HG02981 (cell line): ENCODE data around the gene TPR.

Experiments
- ATAC-seq: cut with Tn5 transposase; IDR thresholded peaks from one replicate; pipeline ENCODE4 v1.9.1; 2021; ENCODE audit warnings: mild to moderate bottlenecking, moderate library complexity; ENCODE audit not compliant: unreplicated experiment

The TPR gene

DNA sequence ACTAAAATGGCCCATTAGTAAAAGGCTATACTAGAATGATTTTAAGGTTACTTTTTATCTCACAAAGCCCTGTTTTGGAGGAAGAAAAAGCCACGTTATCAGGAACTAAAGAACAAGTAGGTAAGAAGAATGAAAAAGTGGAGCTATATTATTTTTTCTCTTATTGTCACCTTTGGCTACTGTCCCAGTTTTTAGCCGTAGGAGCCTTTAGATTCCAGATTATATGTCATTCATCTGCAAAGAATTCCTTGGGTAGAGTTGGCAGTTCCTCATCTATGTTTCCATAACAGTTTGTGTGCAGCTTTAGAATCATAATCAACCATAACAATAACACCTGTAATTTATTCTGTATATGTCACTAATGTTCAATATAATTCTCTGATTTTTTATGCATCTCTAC lies 83.8 kb downstream of the TPR start:
- ATAC-seq: no peak

DNA sequence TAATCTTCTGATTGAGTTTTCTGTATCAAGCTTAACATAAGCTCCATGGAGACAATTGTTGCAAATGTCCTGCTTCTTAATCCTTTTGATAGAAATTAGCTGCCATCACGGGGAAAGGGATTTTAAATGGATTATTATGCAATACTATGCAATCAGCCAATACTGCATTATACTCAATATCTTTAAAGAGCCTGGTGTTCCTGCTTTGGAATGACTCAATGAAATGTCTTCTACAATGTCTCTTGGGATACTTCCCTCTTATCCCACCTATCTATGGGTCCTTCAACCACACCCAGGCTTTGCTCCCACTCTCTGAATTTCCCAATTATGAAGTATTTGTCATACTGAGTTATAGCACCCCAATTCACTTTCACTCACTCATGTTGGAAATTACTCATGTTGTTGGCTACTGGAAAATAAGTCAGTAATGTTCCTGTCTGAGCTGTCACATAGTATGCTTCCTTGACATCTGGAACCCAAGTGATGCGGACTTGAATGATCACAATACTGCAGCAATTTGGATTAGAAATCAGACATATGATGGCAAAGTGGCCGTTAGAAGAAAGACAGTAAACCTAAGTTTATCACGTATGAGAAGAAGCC lies 85.0 kb downstream of the TPR start:
- ATAC-seq: no peak

DNA sequence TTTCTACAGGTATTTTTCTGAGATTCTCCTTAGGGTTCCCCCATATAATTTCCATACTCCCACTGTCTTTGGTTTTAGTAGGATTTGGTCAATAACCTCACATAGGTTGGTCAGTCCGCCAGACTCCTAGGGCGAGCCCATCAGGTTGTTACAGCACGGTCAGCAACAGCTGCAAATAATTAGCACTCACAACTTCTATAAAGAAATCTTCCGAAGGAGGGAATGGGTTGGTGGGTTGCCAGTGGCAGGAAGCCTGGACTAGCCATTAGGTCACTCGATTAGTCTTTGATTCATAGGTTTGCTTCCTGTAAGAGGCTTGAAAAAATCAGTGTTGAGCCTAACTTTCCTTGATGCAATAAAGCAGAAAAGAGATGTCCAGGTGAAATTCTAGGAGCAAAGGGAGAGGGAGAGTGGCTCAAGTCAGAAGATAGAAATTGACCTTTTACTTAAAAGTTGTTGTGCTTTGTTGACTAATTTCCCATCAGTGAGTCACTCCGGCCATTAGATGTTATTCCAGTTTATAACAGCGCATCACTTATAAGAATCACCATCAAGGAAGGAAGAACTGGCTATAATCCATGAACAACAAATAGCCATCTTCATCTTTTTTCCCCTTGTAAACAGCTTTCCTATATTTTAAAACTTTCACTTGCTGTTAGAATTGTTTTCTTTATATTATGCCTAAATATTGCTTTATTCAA lies 88.3 kb downstream of the TPR start:
- no peak for ATAC-seq

- no peak for ATAC-seq
These were observed 91.7 kb downstream of the TPR start for GRCh38 chr1:186283374-186283773.

DNA sequence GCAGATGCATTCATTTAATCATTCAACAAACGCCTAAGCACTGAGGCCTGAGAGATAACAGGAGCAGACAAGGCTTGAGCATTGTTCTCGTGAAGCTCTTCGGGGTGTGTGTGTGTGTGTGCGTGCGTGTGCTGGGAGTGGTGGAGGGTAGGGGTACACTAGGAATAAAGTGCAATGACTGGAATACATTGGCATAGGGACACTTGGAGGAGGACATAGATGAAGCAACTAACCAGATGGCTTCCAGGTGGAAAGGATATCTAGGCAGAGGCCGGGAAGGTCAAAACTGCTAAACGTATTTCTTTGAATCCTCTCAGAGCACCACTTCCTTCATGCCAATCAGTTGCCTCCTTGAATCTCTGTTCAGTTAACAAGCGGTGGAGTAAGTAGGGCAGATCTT lies 92.6 kb downstream of the TPR start:
- no peak for ATAC-seq

- ATAC-seq: no peak
These were observed 99.2 kb downstream of the TPR start for GRCh38 chr1:186275822-186276221.

DNA sequence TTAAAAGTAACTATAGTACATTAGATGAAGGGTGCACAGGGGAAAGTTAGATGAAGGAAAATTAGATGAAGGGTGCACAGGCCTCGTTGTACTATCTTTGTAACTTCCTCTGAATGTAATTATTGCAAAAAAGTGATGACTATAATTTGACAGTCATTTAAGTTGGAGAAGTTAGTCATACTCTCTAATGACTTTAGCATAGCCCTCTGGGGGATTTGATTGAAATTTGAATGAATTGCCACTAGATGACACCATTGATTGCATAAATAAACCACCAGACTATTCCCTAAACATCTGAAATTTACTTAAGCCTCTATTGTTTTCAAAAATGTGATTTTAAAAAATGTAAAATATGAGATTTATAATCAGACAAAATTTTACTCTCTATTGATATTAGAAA lies 102.6 kb downstream of the TPR start:
- no peak for ATAC-seq

- ATAC-seq: no peak
These were observed 104.0 kb downstream of the TPR start for GRCh38 chr1:186271032-186271431.
